Measurements from ENCODE around the gene HOXB2. TPM values are rescaled to one million over a fixed set of nuclear protein-coding genes. Genes with fewer than 3 reads are reported as not detected.
A peak's percentile ranks its signal among the peaks of the same experiment; 100 is the strongest.

The HOXB2 gene
- total RNA-seq, 1 experiment from 2014 or later, result not detected

GRCh38 chr17:48576479-48577309, 31.8 kb upstream of the HOXB2 start:
- peak overlapping the region; percentile 97 for H3K4me2 ChIP-seq (ENCODE audit: low read depth, low read length, poor library complexity, severe bottlenecking)
- peak overlapping the region; percentile 89 for H3K4me3 ChIP-seq (ENCODE audit: low read length)
- no peak for DNase-seq
- no peak overlapping the region for H3K27ac ChIP-seq (ENCODE audit: low read length)
- H3K79me2 ChIP-seq (ENCODE audit: low read length), result peaks cover 4% of the 10 kb centered on the region; the same call in 1 of the 2 replicates
- no peaks in the 10 kb centered on the region for H3K36me3 ChIP-seq (ENCODE audit: insufficient read depth, low read length)
- no peak overlapping the region; the same call in 1 of the 2 replicates for H2AFZ ChIP-seq (ENCODE audit: low read length)
- no peaks in the 10 kb centered on the region for H3K9me3 ChIP-seq (ENCODE audit: low read length)
- H3K9ac ChIP-seq (ENCODE audit: low read length), result peak overlapping the region; percentile 85
- no peaks in the 10 kb centered on the region for H3K9me2 ChIP-seq (replicated peaks; ENCODE audit: insufficient read depth, low read length)
- H3K4me1 ChIP-seq (ENCODE audit: low read length), result peaks cover 19% of the 10 kb centered on the region
- H3K27me3 ChIP-seq (ENCODE audit: low read length), result no peaks in the 10 kb centered on the region
- H4K20me1 ChIP-seq (ENCODE audit: insufficient read depth, low read depth, low read length), result no peaks in the 10 kb centered on the region

GRCh38 chr17:48575673-48576478, 31.0 kb upstream of the HOXB2 start:
- no peaks in the 10 kb centered on the region for H3K9me3 ChIP-seq (ENCODE audit: low read length)
- H3K27ac ChIP-seq (ENCODE audit: low read length), result no peak overlapping the region
- H3K27me3 ChIP-seq (ENCODE audit: low read length), result no peaks in the 10 kb centered on the region
- no peak overlapping the region for H2AFZ ChIP-seq (ENCODE audit: low read length)
- H3K4me3 ChIP-seq (ENCODE audit: low read length), result no peak overlapping the region
- no peak overlapping the region for H3K4me2 ChIP-seq (ENCODE audit: low read depth, low read length, poor library complexity, severe bottlenecking)
- peaks cover 4% of the 10 kb centered on the region; the same call in 1 of the 2 replicates for H3K79me2 ChIP-seq (ENCODE audit: low read length)
- DNase-seq, result no peak
- H3K9me2 ChIP-seq (replicated peaks; ENCODE audit: insufficient read depth, low read length), result no peaks in the 10 kb centered on the region
- H3K36me3 ChIP-seq (ENCODE audit: insufficient read depth, low read length), result no peaks in the 10 kb centered on the region
- H3K9ac ChIP-seq (ENCODE audit: low read length), result no peak overlapping the region
- no peaks in the 10 kb centered on the region for H4K20me1 ChIP-seq (ENCODE audit: insufficient read depth, low read depth, low read length)
- peaks cover 19% of the 10 kb centered on the region for H3K4me1 ChIP-seq (ENCODE audit: low read length)

- no peak overlapping the region for H3K9ac ChIP-seq (ENCODE audit: low read length)
These were observed 30.2 kb upstream of the HOXB2 start for GRCh38 chr17:48575066-48575582.

GRCh38 chr17:48574505-48575065, 29.7 kb upstream of the HOXB2 start:
- Histone ChIP-seq H3K9ac (ENCODE audit: low read length) (no peak overlapping the region), H2AFZ (ENCODE audit: low read length) (no peak overlapping the region), H3K27ac (ENCODE audit: low read length) (no peak overlapping the region), H4K20me1 (ENCODE audit: insufficient read depth, low read depth, low read length) (no peaks in the 10 kb centered on the region), H3K4me1 (ENCODE audit: low read length) (peaks cover 19% of the 10 kb centered on the region), H3K79me2 (ENCODE audit: low read length) (peaks cover 4% of the 10 kb centered on the region; the same call in 1 of the 2 replicates), H3K4me2 (ENCODE audit: low read depth, low read length, poor library complexity, severe bottlenecking) (no peak overlapping the region), H3K4me3 (ENCODE audit: low read length) (no peak overlapping the region), H3K27me3 (ENCODE audit: low read length) (no peaks in the 10 kb centered on the region), H3K9me2 (replicated peaks; ENCODE audit: insufficient read depth, low read length) (no peaks in the 10 kb centered on the region), H3K9me3 (ENCODE audit: low read length) (no peaks in the 10 kb centered on the region), H3K36me3 (ENCODE audit: insufficient read depth, low read length) (no peaks in the 10 kb centered on the region)
- DNase-seq, result no peak

More at GRCh38 chr17:48575066-48575582, 30.2 kb upstream of the HOXB2 start:
- no peaks in the 10 kb centered on the region for H3K9me2 ChIP-seq (replicated peaks; ENCODE audit: insufficient read depth, low read length)
- H3K27me3 ChIP-seq (ENCODE audit: low read length), result no peaks in the 10 kb centered on the region
- DNase-seq, result no peak
- H3K36me3 ChIP-seq (ENCODE audit: insufficient read depth, low read length), result no peaks in the 10 kb centered on the region
- H4K20me1 ChIP-seq (ENCODE audit: insufficient read depth, low read depth, low read length), result no peaks in the 10 kb centered on the region
- H3K79me2 ChIP-seq (ENCODE audit: low read length), result peaks cover 4% of the 10 kb centered on the region; the same call in 1 of the 2 replicates
- no peak overlapping the region for H3K27ac ChIP-seq (ENCODE audit: low read length)
- no peak overlapping the region for H3K4me2 ChIP-seq (ENCODE audit: low read depth, low read length, poor library complexity, severe bottlenecking)
- H3K9me3 ChIP-seq (ENCODE audit: low read length), result no peaks in the 10 kb centered on the region
- H2AFZ ChIP-seq (ENCODE audit: low read length), result no peak overlapping the region
- H3K4me1 ChIP-seq (ENCODE audit: low read length), result peaks cover 19% of the 10 kb centered on the region
- H3K4me3 ChIP-seq (ENCODE audit: low read length), result no peak overlapping the region

DNA sequence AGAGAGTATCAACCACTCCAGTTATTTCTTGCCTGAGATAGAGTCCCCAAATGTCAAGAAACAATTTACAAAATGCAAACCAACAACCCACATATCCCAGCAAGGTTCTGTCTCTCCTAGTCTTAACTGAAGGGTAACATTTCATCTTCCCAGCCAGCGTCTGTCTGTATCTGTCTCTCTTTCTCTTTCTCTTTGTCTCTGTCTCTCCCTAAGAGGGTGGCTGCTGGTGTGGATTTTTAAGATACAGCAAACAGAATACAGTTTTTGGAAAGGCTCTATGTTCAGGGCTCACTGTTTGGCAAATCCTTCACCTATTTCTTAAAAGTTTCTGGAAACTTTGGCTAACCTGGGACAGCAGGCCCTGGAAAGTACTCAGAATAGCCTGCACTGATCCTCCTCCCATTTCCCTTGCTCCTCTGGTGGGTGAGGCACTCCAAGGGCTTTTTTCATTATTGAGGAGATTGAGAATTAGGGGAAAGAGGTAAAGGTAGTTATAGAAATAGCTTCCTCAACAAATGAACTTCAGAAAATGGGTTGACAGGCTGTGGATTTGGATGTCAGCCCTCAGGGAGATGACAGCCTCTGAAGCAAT, 27.0 kb upstream of the HOXB2 start:
- Histone ChIP-seq H4K20me1 (ENCODE audit: insufficient read depth, low read depth, low read length) (no peaks in the 10 kb centered on the region), H3K36me3 (ENCODE audit: insufficient read depth, low read length) (no peaks in the 10 kb centered on the region), H3K9ac (ENCODE audit: low read length) (no peak overlapping the region), H3K4me1 (ENCODE audit: low read length) (peaks cover under 1% of the 10 kb centered on the region), H2AFZ (ENCODE audit: low read length) (no peak overlapping the region), H3K4me2 (ENCODE audit: low read depth, low read length, poor library complexity, severe bottlenecking) (no peak overlapping the region), H3K27ac (ENCODE audit: low read length) (no peak overlapping the region), H3K4me3 (ENCODE audit: low read length) (no peak overlapping the region), H3K9me2 (replicated peaks; ENCODE audit: insufficient read depth, low read length) (no peaks in the 10 kb centered on the region), H3K9me3 (ENCODE audit: low read length) (no peaks in the 10 kb centered on the region), H3K79me2 (ENCODE audit: low read length) (no peaks in the 10 kb centered on the region), H3K27me3 (ENCODE audit: low read length) (no peaks in the 10 kb centered on the region)
- DNase-seq, result no peak

GRCh38 chr17:48571024-48571818, 26.3 kb upstream of the HOXB2 start:
- Histone ChIP-seq H3K4me1 (ENCODE audit: low read length) (no peaks in the 10 kb centered on the region), H3K9me2 (replicated peaks; ENCODE audit: insufficient read depth, low read length) (no peaks in the 10 kb centered on the region), H3K9ac (ENCODE audit: low read length) (no peak overlapping the region), H3K79me2 (ENCODE audit: low read length) (no peaks in the 10 kb centered on the region), H3K36me3 (ENCODE audit: insufficient read depth, low read length) (no peaks in the 10 kb centered on the region), H2AFZ (ENCODE audit: low read length) (no peak overlapping the region), H4K20me1 (ENCODE audit: insufficient read depth, low read depth, low read length) (no peaks in the 10 kb centered on the region), H3K4me2 (ENCODE audit: low read depth, low read length, poor library complexity, severe bottlenecking) (no peak overlapping the region), H3K9me3 (ENCODE audit: low read length) (no peaks in the 10 kb centered on the region), H3K27me3 (ENCODE audit: low read length) (no peaks in the 10 kb centered on the region), H3K27ac (ENCODE audit: low read length) (no peak overlapping the region), H3K4me3 (ENCODE audit: low read length) (no peak overlapping the region)
- no peak for DNase-seq

DNA sequence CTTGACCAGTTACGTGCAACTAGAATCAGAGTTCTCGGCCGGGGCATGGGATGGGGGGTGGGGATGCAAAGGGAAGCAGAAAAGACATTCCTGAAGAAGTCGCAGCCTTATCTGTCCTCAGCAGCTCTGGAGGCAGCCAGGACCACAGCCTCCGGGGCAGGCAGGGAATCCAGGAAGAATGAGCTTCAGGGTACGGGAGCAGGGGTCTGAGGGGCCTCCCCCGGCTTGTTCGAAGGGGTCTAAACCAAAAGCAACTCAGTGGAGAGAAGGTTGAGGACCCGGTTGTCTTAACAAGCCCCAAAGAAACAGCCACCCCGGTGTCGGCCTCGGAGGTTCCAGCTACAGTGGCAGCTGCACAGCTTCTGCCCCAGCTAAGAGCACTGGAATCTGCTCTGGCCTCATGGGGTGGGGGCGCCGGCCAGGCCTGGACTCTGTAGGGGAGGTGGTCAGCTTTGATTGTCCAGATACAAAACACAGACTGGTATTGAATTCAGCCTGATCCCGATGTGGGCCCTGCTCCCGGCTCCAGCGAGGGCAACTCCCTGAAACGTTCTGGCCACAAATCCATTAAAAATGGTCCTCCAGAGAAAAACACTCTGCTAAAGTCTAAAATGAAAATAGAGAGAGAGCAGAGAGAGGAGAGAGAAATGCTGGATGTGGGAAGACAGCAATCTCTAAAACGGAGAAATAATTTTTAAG, 25.6 kb upstream of the HOXB2 start:
- no peak overlapping the region for H3K4me3 ChIP-seq (ENCODE audit: low read length)
- no peaks in the 10 kb centered on the region for H3K36me3 ChIP-seq (ENCODE audit: insufficient read depth, low read length)
- no peaks in the 10 kb centered on the region for H3K4me1 ChIP-seq (ENCODE audit: low read length)
- H2AFZ ChIP-seq (ENCODE audit: low read length), result no peak overlapping the region
- H3K27me3 ChIP-seq (ENCODE audit: low read length), result no peaks in the 10 kb centered on the region
- H3K9ac ChIP-seq (ENCODE audit: low read length), result no peak overlapping the region
- H4K20me1 ChIP-seq (ENCODE audit: insufficient read depth, low read depth, low read length), result no peaks in the 10 kb centered on the region
- H3K9me2 ChIP-seq (replicated peaks; ENCODE audit: insufficient read depth, low read length), result no peaks in the 10 kb centered on the region
- H3K79me2 ChIP-seq (ENCODE audit: low read length), result no peaks in the 10 kb centered on the region
- DNase-seq, result no peak
- no peak overlapping the region for H3K4me2 ChIP-seq (ENCODE audit: low read depth, low read length, poor library complexity, severe bottlenecking)
- H3K9me3 ChIP-seq (ENCODE audit: low read length), result no peaks in the 10 kb centered on the region
- H3K27ac ChIP-seq (ENCODE audit: low read length), result no peak overlapping the region

Data from Karpas-422 (cell line).